Adrenal gland (tissue), 5 donors: ENCODE measurements around the gene GYG2.
"Not testable (repeated sequence)": the region's sequence is repeated elsewhere in the genome, so short reads cannot be mapped to it uniquely, and the experiment has no call there.

Experiments used
- POLR2A ChIP-seq, 2 donors: fragments of 450-650 bp; IDR thresholded peaks; one replicate each; pipeline ENCODE4 v1.6.1; 2017; ENCODE audit warnings: antibody characterized with exemption in 2 of 2, mild to moderate bottlenecking in 2 of 2, moderate library complexity in 1 of 2
- TF ChIP-seq, protein P1 (sequence below), 6 experiments: fragments of 450-650 bp in 4 of 6; fragments of 200-600 bp in 2 of 6; sonication (generic) in 1 of 6; IDR thresholded peaks; 1 replicate in 5 of 6; 2 replicates in 1 of 6; pipeline versions ENCODE4 v1.5.1 to v1.8.0; 2016 to 2021; ENCODE audit warnings: antibody characterized with exemption in 6 of 6, mild to moderate bottlenecking in 2 of 6, moderate library complexity in 1 of 6
- donor health status: DM: no; HTN: no; CAD: no.

DNA sequence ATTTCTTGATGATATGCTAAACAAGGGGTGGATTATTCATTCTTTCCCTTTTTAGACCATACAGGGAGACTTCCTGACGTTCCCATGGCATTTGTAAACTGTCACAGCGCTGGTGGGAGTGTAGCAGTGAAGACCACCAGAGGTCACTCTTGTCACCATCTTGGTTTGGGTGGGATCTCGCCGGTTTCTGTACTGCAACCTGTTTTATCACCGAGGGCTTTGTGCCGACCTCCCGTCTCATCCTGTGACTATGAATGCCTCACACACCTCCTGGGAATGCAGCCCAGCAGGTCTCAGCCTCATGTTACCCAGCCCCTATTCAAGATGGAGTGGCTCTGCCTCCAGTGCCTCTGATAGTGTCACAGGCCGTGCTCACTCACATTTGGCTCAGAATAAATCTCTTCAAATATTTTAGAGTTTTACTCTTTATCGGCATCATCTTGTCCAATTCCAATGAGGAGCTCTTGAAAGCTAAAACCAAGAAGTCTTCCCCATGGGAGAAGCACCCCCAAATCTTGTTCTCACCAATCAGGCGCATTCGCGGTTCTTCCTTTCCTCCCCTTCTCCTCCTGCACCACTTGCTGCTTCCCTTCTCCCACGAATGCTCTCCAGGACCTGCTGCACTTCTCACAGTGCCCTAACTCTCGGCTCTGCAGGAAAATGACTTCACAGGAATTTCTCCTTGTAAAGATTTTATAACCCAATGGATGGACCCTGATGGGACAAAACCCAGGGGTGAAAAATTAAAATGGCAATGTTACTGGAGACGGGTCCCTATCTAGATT lies 61.2 kb downstream of the GYG2 start:
- not testable (repeated sequence) for TF ChIP-seq POLR2A (IDR thresholded peaks at IDR 0.05)
- TF ChIP-seq, protein P1, sequence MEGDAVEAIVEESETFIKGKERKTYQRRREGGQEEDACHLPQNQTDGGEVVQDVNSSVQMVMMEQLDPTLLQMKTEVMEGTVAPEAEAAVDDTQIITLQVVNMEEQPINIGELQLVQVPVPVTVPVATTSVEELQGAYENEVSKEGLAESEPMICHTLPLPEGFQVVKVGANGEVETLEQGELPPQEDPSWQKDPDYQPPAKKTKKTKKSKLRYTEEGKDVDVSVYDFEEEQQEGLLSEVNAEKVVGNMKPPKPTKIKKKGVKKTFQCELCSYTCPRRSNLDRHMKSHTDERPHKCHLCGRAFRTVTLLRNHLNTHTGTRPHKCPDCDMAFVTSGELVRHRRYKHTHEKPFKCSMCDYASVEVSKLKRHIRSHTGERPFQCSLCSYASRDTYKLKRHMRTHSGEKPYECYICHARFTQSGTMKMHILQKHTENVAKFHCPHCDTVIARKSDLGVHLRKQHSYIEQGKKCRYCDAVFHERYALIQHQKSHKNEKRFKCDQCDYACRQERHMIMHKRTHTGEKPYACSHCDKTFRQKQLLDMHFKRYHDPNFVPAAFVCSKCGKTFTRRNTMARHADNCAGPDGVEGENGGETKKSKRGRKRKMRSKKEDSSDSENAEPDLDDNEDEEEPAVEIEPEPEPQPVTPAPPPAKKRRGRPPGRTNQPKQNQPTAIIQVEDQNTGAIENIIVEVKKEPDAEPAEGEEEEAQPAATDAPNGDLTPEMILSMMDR (IDR thresholded peaks at IDR 0.05): peak in 3 of 6 experiments; percentile 6 to 19 (median 10)
